ENCODE data around the gene IL9R.
"Not testable (repeated sequence)": the region's sequence is repeated elsewhere in the genome, so short reads cannot be mapped to it uniquely, and the experiment has no call there.

IL9R gene

DNA sequence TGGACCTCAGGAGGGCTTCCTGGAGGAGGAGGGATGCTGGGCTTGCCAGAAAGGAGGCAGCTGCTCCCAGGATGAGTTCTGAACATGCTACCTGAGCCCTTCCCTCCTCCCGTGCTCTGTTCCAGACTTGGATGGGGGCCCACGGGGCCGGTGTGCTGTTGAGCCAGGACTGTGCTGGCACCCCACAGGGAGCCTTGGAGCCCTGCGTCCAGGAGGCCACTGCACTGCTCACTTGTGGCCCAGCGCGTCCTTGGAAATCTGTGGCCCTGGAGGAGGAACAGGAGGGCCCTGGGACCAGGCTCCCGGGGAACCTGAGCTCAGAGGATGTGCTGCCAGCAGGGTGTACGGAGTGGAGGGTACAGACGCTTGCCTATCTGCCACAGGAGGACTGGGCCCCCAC lies 12.2 kb downstream of the IL9R start:
- not testable (repeated sequence) for H3K27ac ChIP-seq (ENCODE audit: low read length); H3K27me3 ChIP-seq (ENCODE audit: insufficient read depth, low read length); H3K36me3 ChIP-seq (ENCODE audit: insufficient read depth, low read depth, low read length); H3K4me3 ChIP-seq (ENCODE audit: low read length); H3K4me1 ChIP-seq (ENCODE audit: insufficient read depth, low read length); H3K9ac ChIP-seq (ENCODE audit: low read depth, low read length)
- peaks cover 12% of the 10 kb centered on the region for H3K9me3 ChIP-seq (ENCODE audit: insufficient read depth, low read depth, low read length)

DNA sequence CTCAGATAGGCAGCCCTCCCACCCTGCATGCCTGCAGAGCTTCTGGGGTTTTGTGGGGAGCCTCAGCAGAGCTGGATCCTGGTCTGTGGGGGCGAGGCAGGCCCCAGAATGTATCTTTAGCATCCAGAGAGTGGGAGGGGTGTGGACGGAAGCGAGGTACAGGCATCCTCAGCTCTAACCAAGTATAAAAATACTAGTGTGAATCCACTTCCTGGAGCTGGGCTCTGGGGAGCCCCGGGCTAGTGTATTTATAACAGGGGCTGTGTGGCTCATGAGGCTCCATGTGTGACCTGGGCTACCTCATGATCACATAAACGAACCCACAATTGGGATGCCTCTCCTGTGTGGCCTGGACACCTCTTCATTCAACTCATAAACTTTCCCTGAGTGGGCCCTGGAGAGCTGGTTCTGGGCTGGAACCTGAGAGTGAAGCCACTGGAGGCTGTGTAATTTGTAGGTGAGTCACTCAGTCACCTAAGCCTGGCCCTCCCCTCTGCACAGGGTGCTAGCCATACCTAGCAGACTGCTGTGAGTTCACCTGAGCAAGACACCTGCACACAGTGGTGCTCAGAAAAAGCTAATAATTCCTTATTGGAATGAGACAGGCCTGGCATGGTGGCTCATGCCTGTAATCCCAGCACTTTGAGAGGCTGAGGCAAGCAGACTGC lies 15.9 kb downstream of the IL9R start:
- H3K4me1 ChIP-seq (ENCODE audit: insufficient read depth, low read length); H3K4me3 ChIP-seq (ENCODE audit: low read length); H3K36me3 ChIP-seq (ENCODE audit: insufficient read depth, low read depth, low read length); H3K9me3 ChIP-seq (ENCODE audit: insufficient read depth, low read depth, low read length); H3K27ac ChIP-seq (ENCODE audit: low read length); H3K9ac ChIP-seq (ENCODE audit: low read depth, low read length); H3K27me3 ChIP-seq (ENCODE audit: insufficient read depth, low read length): not testable (repeated sequence)

DNA sequence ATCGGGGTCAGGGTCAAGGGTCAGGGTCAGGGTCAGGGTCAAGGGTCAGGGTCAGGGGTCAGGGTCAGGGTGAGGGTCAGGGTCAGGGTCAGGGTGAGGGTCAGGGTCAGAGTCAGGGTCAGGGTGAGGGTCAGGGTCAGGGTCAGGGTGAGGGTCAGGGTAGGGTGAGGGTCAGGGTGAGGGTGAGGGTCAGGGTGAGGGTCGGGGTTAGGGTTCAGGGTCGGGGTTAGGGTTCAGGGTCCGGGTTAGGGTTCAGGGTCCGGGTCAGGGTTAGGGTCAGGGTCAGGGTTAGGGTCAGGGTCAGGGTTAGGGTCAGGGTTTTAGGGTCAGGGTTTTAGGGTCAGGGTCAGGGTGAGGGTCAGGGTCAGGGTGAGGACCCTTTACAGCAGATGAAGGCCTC lies 22.4 kb downstream of the IL9R start:
- H3K36me3 ChIP-seq (ENCODE audit: insufficient read depth, low read depth, low read length); H3K9me3 ChIP-seq (ENCODE audit: insufficient read depth, low read depth, low read length); H3K27me3 ChIP-seq (ENCODE audit: insufficient read depth, low read length); H3K27ac ChIP-seq (ENCODE audit: low read length); H3K4me1 ChIP-seq (ENCODE audit: insufficient read depth, low read length); H3K9ac ChIP-seq (ENCODE audit: low read depth, low read length); H3K4me3 ChIP-seq (ENCODE audit: low read length): not testable (repeated sequence)

GRCh38 chrX:156023002-156023401 lies 25.5 kb downstream of the IL9R start:
- not testable (repeated sequence) for H3K4me1 ChIP-seq (ENCODE audit: insufficient read depth, low read length); H3K27ac ChIP-seq (ENCODE audit: low read length); H3K4me3 ChIP-seq (ENCODE audit: low read length); H3K9ac ChIP-seq (ENCODE audit: low read depth, low read length); H3K27me3 ChIP-seq (ENCODE audit: insufficient read depth, low read length); H3K9me3 ChIP-seq (ENCODE audit: insufficient read depth, low read depth, low read length); H3K36me3 ChIP-seq (ENCODE audit: insufficient read depth, low read depth, low read length)

DNA sequence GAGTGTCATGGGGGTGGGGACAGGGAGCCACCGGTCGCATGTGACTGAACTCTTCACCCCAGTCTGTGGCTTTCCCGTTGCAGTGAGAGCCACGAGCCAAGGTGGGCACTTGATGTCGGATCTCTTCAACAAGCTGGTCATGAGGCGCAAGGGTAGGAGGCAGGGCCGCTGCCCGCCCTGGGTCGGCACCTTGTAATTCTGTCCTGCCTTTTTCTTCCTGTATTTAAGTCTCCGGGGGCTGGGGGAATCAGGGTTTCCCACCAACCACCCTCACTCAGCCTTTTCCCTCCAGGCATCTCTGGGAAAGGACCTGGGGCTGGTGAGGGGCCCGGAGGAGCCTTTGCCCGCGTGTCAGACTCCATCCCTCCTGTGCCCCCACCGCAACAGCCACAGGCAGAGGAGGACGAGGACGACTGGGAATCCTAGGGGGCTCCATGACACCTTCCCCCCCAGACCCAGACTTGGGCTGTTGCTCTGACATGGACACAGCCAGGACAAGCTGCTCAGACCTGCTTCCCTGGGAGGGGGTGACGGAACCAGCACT lies 27.5 kb downstream of the IL9R start:
- not testable (repeated sequence) for H3K4me3 ChIP-seq (ENCODE audit: low read length); H3K36me3 ChIP-seq (ENCODE audit: insufficient read depth, low read depth, low read length); H3K27ac ChIP-seq (ENCODE audit: low read length); H3K4me1 ChIP-seq (ENCODE audit: insufficient read depth, low read length); H3K27me3 ChIP-seq (ENCODE audit: insufficient read depth, low read length); H3K9me3 ChIP-seq (ENCODE audit: insufficient read depth, low read depth, low read length); H3K9ac ChIP-seq (ENCODE audit: low read depth, low read length)

DNA sequence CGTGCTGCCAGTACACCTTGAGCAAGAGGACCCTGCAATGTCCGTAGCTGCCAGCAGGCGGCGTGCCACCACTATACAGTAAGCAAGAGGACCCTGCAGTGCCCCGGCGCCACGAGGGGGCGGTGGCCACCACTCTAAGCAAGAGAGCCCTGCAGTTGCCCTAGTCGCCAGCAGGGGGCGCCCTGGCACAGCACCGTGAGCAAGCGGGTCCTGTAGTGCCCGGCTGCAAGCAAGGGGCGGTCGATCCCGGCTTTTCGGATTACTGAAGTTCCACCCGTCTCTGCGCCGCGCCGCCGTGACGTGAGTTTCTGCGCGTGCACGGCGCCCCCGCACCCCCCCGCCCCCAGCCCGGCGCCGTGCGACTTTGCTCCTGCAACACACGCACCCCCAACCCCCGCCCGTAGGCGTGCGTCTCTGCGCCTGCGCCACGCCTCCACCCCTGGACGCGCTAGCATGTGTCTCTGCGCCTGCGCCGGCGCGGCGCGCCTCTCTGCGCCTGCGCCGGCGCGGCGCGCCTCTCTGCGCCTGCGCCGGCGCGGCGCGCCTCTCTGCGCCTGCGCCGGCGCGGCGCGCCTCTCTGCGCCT lies 31.2 kb downstream of the IL9R start:
- H3K4me3 ChIP-seq (ENCODE audit: low read length): not testable (repeated sequence)

DNA sequence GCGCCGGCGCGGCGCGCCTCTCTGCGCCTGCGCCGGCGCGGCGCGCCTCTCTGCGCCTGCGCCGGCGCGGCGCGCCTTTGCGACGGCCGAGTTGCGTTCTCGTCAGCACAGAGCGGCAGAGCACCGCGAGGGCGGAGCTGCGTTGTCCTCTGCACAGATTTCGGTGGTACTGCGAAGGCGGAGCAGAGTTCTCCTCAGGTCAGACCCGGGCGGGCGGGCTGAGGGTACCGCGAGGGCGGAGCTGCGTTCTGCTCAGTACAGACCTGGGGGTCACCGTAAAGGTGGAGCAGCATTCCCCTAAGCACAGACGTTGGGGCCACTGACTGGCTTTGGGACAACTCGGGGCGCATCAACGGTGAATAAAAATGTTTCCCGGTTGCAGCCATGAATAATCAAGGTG lies 31.8 kb downstream of the IL9R start:
- H3K4me1 ChIP-seq (ENCODE audit: insufficient read depth, low read length); H3K9me3 ChIP-seq (ENCODE audit: insufficient read depth, low read depth, low read length); H3K36me3 ChIP-seq (ENCODE audit: insufficient read depth, low read depth, low read length); H3K4me3 ChIP-seq (ENCODE audit: low read length); H3K27ac ChIP-seq (ENCODE audit: low read length); H3K27me3 ChIP-seq (ENCODE audit: insufficient read depth, low read length); H3K9ac ChIP-seq (ENCODE audit: low read depth, low read length): not testable (repeated sequence)

More for the DNA sequence above, 31.2 kb downstream of the IL9R start:
- not testable (repeated sequence) for H3K27me3 ChIP-seq (ENCODE audit: insufficient read depth, low read length); H3K9me3 ChIP-seq (ENCODE audit: insufficient read depth, low read depth, low read length); H3K4me1 ChIP-seq (ENCODE audit: insufficient read depth, low read length); H3K9ac ChIP-seq (ENCODE audit: low read depth, low read length); H3K27ac ChIP-seq (ENCODE audit: low read length); H3K36me3 ChIP-seq (ENCODE audit: insufficient read depth, low read depth, low read length)

- not testable (repeated sequence) for H3K27ac ChIP-seq (ENCODE audit: low read length); H3K4me3 ChIP-seq (ENCODE audit: low read length); H3K4me1 ChIP-seq (ENCODE audit: insufficient read depth, low read length); H3K27me3 ChIP-seq (ENCODE audit: insufficient read depth, low read length); H3K36me3 ChIP-seq (ENCODE audit: insufficient read depth, low read depth, low read length); H3K9ac ChIP-seq (ENCODE audit: low read depth, low read length); H3K9me3 ChIP-seq (ENCODE audit: insufficient read depth, low read depth, low read length)
These were observed 32.4 kb downstream of the IL9R start for GRCh38 chrX:156029707-156030442.

GRCh38 chrX:156030474-156030873 lies 33.0 kb downstream of the IL9R start:
- H3K4me3 ChIP-seq (ENCODE audit: low read length); H3K27ac ChIP-seq (ENCODE audit: low read length); H3K27me3 ChIP-seq (ENCODE audit: insufficient read depth, low read length); H3K36me3 ChIP-seq (ENCODE audit: insufficient read depth, low read depth, low read length); H3K9me3 ChIP-seq (ENCODE audit: insufficient read depth, low read depth, low read length); H3K9ac ChIP-seq (ENCODE audit: low read depth, low read length); H3K4me1 ChIP-seq (ENCODE audit: insufficient read depth, low read length): not testable (repeated sequence)

All from iPS-20b (cell line).